Activated naive CD8-positive, alpha-beta T cell treated with anti-CD3 and anti-CD28 coated beads, Interleukin-2, amount 10 ng/mL, durations not matched to agents 7 days and 5 days (primary cell): ENCODE measurements around the gene GALNT2. TPM values are rescaled to one million over a fixed set of nuclear protein-coding genes. Genes with fewer than 3 reads are reported as not detected.

Experiments used
- ATAC-seq: fragments of 150-1000 bp; cut with Tn5 transposase; one replicate; pipeline ENCODE4 v1.10.0; 2021; ENCODE audit warnings: low read depth, moderate library complexity
- POLR2A ChIA-PET: fragments of 350-600 bp; sonication (Branson Sonifier 250); formaldehyde crosslinking; loops from one replicate; lab custom pipeline; 2021; ENCODE audit warnings: antibody characterized with exemption; lab: Charles Lee
- DNase-seq: peaks from one replicate; pipeline ENCODE4 v3.0.0; 2021
- H3K27ac Mint-ChIP-seq: one replicate; pipeline ENCODE4 v1.8.0; 2022; ENCODE audit warnings: mild to moderate bottlenecking, mixed read lengths
- H3K27me3 Mint-ChIP-seq: one replicate; pipeline ENCODE4 v1.8.0; 2022; ENCODE audit warnings: mild to moderate bottlenecking, moderate library complexity, mixed read lengths
- H3K36me3 Mint-ChIP-seq: one replicate; pipeline ENCODE4 v1.8.0; 2021; ENCODE audit warnings: mild to moderate bottlenecking, mixed read lengths
- H3K4me1 Mint-ChIP-seq: one replicate; pipeline ENCODE4 v1.8.0; 2021; ENCODE audit warnings: mixed read lengths
- H3K4me3 Mint-ChIP-seq: one replicate; pipeline ENCODE4 v1.8.0; 2022; ENCODE audit warnings: mild to moderate bottlenecking, moderate library complexity, mixed read lengths
- H3K9me3 Mint-ChIP-seq: one replicate; pipeline ENCODE4 v1.8.0; 2021; ENCODE audit warnings: mixed read lengths
- total RNA-seq, 2 experiments: library from RNA; stranded (reverse); gene quantifications; one replicate each; pipeline ENCODE4 v1.2.3, GENCODE V29; 2021

GALNT2 gene
- total RNA-seq, 2 experiments from 2014 or later, result 25.3 to 29.0 TPM

DNA sequence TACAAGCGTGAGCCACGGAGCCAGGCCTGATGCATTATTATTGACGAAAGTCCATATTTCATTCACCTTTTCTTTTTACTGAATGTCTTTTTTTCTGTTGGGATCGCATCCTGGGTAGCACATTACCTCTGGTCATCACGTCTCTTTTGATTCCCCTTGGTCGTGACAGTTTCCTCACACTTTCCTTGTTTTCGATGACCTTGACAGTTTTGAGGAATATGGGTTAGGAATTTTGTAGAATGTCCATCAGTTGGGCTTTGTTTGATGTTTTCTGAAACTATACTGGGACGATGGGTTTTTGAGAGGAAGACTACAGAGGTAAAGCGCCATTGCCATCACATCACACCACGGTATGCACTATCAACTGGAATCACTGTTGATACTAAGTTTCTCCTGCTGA is 26.6 kb upstream of the GALNT2 start:
- no peak for DNase-seq
- Mint-ChIP-seq H3K4me3 (no peak overlapping the region), H3K36me3 (peaks cover 5% of the 10 kb centered on the region), H3K9me3 (peaks cover 6% of the 10 kb centered on the region), H3K4me1 (no peaks in the 10 kb centered on the region), H3K27ac (no peak overlapping the region), H3K27me3 (peaks cover 11% of the 10 kb centered on the region)
- ATAC-seq, result no peak
- POLR2A ChIA-PET, result no interaction called here

DNA sequence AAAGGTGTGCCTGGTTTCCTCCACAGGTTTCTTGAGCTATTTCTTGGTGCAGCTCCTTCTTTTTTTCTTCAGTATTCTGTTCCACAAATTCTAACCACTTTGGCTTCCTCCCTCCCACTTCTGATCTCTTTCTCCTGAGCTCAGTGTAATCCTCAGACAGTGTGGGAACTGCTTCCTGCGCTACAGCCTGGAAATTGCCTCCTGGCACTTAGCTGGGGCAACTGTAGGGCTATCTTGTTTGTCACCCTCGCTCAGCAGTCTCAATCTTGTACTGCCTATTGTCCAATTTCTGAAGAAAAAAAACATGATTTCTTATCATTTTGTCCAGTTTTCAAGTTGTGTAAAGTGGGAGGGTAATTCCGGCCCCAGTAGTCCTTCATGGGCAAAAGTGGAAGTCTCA is 24.0 kb upstream of the GALNT2 start:
- Mint-ChIP-seq H3K36me3 (peaks cover under 1% of the 10 kb centered on the region), H3K9me3 (no peaks in the 10 kb centered on the region), H3K4me1 (no peaks in the 10 kb centered on the region), H3K27ac (no peak overlapping the region), H3K27me3 (peaks cover 15% of the 10 kb centered on the region), H3K4me3 (no peak overlapping the region)
- no peak for ATAC-seq
- POLR2A ChIA-PET, result no interaction called here
- DNase-seq, result no peak

- Mint-ChIP-seq H3K27me3 (peaks cover 17% of the 10 kb centered on the region), H3K36me3 (no peaks in the 10 kb centered on the region), H3K27ac (no peak overlapping the region), H3K4me3 (no peak overlapping the region), H3K4me1 (no peaks in the 10 kb centered on the region), H3K9me3 (no peaks in the 10 kb centered on the region)
- DNase-seq (no peak), ATAC-seq (no peak)
- POLR2A ChIA-PET, result no interaction called here
These were observed 22.3 kb upstream of the GALNT2 start for GRCh38 chr1:230044729-230045128.

DNA sequence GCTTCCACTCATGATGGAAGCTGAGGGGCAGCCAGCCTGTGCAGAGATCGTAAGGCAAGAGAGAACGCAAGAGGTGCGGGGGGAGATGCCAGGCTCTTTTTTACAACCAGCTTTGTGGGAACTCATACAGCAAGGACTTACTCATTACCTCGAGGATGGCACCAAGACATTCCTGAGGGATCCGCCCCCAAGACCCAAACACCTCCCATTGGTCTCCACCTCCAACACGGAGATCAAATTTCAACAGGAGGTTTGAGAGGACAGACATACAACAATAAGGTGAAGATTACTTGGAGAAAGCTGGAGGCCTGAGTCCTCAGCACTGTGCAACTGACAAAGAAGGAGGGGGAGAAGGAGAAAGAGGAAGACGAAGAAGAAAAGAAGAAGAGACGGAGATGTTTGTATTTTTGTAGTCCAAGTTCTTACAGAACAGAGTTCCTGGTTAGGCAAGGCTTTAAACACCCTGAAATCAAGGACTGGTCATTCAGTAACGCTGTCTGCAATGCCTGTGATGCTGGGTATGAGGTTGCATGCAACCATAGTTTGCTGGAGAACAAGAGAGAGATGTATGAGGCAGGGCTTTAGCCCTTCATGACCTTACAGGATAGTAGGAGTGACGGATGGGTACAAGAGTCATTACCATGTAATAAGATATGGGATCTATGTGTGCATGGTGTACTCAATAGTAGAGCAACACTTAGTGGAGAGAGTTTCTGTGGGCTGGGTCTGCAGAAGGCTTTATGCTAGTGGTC is 19.7 kb upstream of the GALNT2 start:
- POLR2A ChIA-PET, result no interaction called here
- Mint-ChIP-seq H3K4me3 (no peak overlapping the region), H3K27me3 (peaks cover 13% of the 10 kb centered on the region), H3K36me3 (no peaks in the 10 kb centered on the region), H3K9me3 (no peaks in the 10 kb centered on the region), H3K27ac (no peak overlapping the region), H3K4me1 (peaks cover 3% of the 10 kb centered on the region)
- DNase-seq, result no peak
- no peak for ATAC-seq

DNA sequence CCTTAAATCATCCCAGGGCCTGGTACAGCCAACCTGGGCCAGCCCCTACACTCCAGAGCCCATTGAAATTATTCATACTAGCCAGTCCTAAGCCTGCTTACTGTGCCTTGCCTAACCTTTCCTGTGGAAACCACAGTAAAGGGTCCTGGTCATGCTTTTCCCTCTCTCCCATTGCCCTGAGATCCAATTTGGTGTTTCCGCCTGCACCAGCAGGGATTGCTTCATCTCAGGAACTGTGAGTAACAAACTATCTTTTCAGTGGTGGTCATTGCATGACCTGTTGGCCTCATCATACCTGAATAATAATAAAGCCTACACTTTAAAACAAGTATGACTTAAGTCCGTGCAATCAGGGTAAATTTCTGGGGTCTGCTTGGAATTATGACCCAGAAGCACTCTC is 18.7 kb upstream of the GALNT2 start:
- no peaks in the 10 kb centered on the region for H3K9me3 Mint-ChIP-seq
- H3K4me1 Mint-ChIP-seq, result peaks cover 3% of the 10 kb centered on the region
- peaks cover 8% of the 10 kb centered on the region for H3K27me3 Mint-ChIP-seq
- POLR2A ChIA-PET, result no interaction called here
- DNase-seq (no peak), ATAC-seq (no peak)
- H3K36me3 Mint-ChIP-seq, result no peaks in the 10 kb centered on the region
- H3K27ac Mint-ChIP-seq, result no peak overlapping the region
- no peak overlapping the region for H3K4me3 Mint-ChIP-seq

GRCh38 chr1:230048922-230049321 is 18.1 kb upstream of the GALNT2 start:
- DNase-seq, result no peak
- H3K4me3 Mint-ChIP-seq, result no peak overlapping the region
- no peak overlapping the region for H3K27ac Mint-ChIP-seq
- peaks cover 8% of the 10 kb centered on the region for H3K27me3 Mint-ChIP-seq
- ATAC-seq, result no peak
- POLR2A ChIA-PET, result no interaction called here
- peaks cover 3% of the 10 kb centered on the region for H3K4me1 Mint-ChIP-seq
- H3K36me3 Mint-ChIP-seq, result no peaks in the 10 kb centered on the region
- no peaks in the 10 kb centered on the region for H3K9me3 Mint-ChIP-seq

GRCh38 chr1:230049731-230050130 is 17.3 kb upstream of the GALNT2 start:
- POLR2A ChIA-PET, result no interaction called here
- H3K9me3 Mint-ChIP-seq, result no peaks in the 10 kb centered on the region
- no peaks in the 10 kb centered on the region for H3K36me3 Mint-ChIP-seq
- H3K4me1 Mint-ChIP-seq, result peaks cover 3% of the 10 kb centered on the region
- peaks cover 8% of the 10 kb centered on the region for H3K27me3 Mint-ChIP-seq
- no peak overlapping the region for H3K27ac Mint-ChIP-seq
- no peak for DNase-seq
- no peak for ATAC-seq
- H3K4me3 Mint-ChIP-seq, result no peak overlapping the region

GRCh38 chr1:230050973-230051735 is 15.9 kb upstream of the GALNT2 start:
- Mint-ChIP-seq H3K27me3 (peaks cover 10% of the 10 kb centered on the region), H3K4me3 (peak overlapping the region; percentile 14), H3K4me1 (peaks cover 3% of the 10 kb centered on the region), H3K36me3 (no peaks in the 10 kb centered on the region), H3K27ac (no peak overlapping the region), H3K9me3 (no peaks in the 10 kb centered on the region)
- DNase-seq (no peak), ATAC-seq (no peak)
- POLR2A ChIA-PET, result no interaction called here

DNA sequence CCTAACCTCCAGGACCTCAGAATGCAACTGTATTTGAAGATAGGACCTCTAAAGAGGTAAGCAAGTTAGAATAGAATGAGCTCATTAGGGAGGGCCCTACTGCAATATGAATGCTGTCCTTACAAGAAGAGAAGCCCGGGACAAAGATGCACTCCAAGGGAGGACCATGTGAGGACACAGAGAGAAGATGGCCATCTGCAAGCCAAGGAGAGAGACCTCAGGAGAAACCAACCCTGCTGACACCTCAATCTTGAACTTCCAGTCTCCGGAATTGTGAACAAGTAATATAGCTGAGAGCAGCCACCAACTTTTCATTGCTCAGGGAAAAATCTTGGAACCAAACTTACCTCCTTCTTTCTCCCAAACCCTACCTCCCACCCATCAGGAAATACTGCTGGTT is 15.0 kb upstream of the GALNT2 start:
- POLR2A ChIA-PET, result interaction anchor here (0.5 kb wide), 1 partner anchor 468 kb away, joined by 3 read pairs; no protein-coding TSS in a partner anchor
- Mint-ChIP-seq H3K4me1 (peaks cover 3% of the 10 kb centered on the region), H3K9me3 (no peaks in the 10 kb centered on the region), H3K4me3 (no peak overlapping the region), H3K27me3 (peaks cover 5% of the 10 kb centered on the region), H3K27ac (no peak overlapping the region), H3K36me3 (no peaks in the 10 kb centered on the region)
- DNase-seq (no peak), ATAC-seq (no peak)

DNA sequence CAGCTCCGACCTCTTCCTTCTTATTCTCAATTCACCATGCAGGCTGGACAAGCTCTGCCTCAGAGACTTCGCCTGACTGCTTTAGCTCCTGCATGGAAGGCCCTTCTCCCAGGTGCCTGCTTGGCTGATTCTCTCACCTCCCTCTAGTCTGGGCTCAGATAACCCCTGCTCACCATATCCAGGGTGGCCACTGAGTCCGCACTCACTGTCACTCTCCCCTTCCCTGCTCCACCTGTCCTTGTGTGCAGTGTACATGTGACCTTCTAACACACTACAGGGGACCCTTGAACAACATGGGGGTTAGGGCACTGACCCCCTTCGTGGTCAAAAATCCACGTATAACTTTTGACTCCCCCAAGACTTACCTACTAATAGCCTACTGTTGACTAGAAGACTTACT is 14.4 kb upstream of the GALNT2 start:
- no peak overlapping the region for H3K27ac Mint-ChIP-seq
- no peak for ATAC-seq
- no peaks in the 10 kb centered on the region for H3K9me3 Mint-ChIP-seq
- DNase-seq, result no peak
- no peak overlapping the region for H3K4me3 Mint-ChIP-seq
- POLR2A ChIA-PET, result no interaction called here
- peaks cover 5% of the 10 kb centered on the region for H3K27me3 Mint-ChIP-seq
- H3K4me1 Mint-ChIP-seq, result peaks cover 3% of the 10 kb centered on the region
- H3K36me3 Mint-ChIP-seq, result no peaks in the 10 kb centered on the region

- peaks cover 2% of the 10 kb centered on the region for H3K27me3 Mint-ChIP-seq
- peaks cover 3% of the 10 kb centered on the region for H3K4me1 Mint-ChIP-seq
- ATAC-seq (no peak), DNase-seq (no peak)
- H3K9me3 Mint-ChIP-seq, result no peaks in the 10 kb centered on the region
- H3K36me3 Mint-ChIP-seq, result no peaks in the 10 kb centered on the region
- POLR2A ChIA-PET, result no interaction called here
- no peak overlapping the region for H3K4me3 Mint-ChIP-seq
- H3K27ac Mint-ChIP-seq, result no peak overlapping the region
These were observed 12.8 kb upstream of the GALNT2 start for GRCh38 chr1:230054092-230054749.

DNA sequence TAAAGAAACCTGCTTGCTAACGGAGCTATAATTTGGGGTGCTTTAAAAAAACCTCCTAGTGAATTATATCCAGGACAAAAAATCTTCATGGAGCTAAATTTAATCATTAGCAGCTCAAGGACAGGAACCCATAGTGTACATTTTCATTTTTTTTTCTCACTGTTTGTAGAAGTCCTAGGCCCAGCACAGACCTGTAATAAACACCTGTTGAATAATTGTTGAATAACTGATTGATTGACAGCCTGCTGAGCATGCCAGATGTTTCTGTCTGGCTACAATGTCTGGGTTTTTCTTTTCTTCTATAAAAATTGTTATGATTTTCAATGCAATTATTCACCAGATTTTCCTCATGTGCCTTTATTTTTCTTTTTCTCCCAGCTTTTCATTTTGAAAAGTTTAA is 10.9 kb upstream of the GALNT2 start:
- Mint-ChIP-seq H3K36me3 (no peaks in the 10 kb centered on the region), H3K4me3 (no peak overlapping the region), H3K27me3 (peaks cover 2% of the 10 kb centered on the region), H3K4me1 (peaks cover under 1% of the 10 kb centered on the region), H3K9me3 (no peaks in the 10 kb centered on the region), H3K27ac (no peak overlapping the region)
- POLR2A ChIA-PET, result no interaction called here
- ATAC-seq, result no peak
- no peak for DNase-seq

DNA sequence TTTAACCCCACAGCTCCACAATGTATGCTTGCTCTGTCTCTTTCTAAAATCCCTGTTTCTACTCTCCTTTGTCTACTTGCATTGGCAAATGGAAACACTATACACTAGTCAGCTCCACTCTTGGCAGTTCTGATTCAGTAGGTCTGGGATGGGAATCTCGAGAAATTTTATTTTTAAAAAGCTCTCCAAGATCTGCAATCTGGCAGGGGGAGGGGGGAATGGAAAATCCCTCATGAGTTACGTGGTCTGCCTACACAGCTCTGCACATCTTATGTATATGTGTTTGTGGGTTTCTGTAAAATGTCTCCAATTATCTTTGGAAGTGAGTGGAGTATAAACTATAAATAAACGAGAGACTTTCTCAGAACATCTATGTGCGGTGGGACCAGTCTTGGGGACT is 9.9 kb upstream of the GALNT2 start:
- Mint-ChIP-seq H3K4me1 (no peaks in the 10 kb centered on the region), H3K9me3 (no peaks in the 10 kb centered on the region), H3K27me3 (peaks cover 2% of the 10 kb centered on the region), H3K36me3 (no peaks in the 10 kb centered on the region), H3K4me3 (no peak overlapping the region), H3K27ac (no peak overlapping the region)
- no peak for DNase-seq
- no peak for ATAC-seq
- POLR2A ChIA-PET, result no interaction called here
